Endothelial cell of umbilical vein (primary cell): ENCODE data around the gene RGS1.

Source experiments
- EZH2 ChIP-seq: IDR thresholded peaks from 2 replicates; pipeline ENCODE4 v1.6.1; 2012; ENCODE audit warnings: borderline replicate concordance, low read depth, mild to moderate bottlenecking, moderate library complexity, low read length, inconsistent platforms; ENCODE audit not compliant: severe bottlenecking
- POLR2A ChIP-seq: IDR thresholded peaks from 2 replicates; pipeline ENCODE4 v1.6.1; 2012; ENCODE audit warnings: low read depth, mild to moderate bottlenecking, control low read depth, low read length
- TF ChIP-seq, protein P1 (sequence below), 2 donors: IDR thresholded peaks; 1 replicate in 1 of 2; 2 replicates in 1 of 2; pipeline ENCODE4 v1.5.1; 2011; ENCODE audit warnings: low read length in 2 of 2, mild to moderate bottlenecking in 2 of 2, moderate library complexity in 2 of 2, control low read depth in 1 of 2, inconsistent platforms in 1 of 2, low read depth in 1 of 2; ENCODE audit not compliant: insufficient read depth in 1 of 2; ENCODE audit errors: extremely low read depth in 1 of 2
- TF ChIP-seq, protein P2 (sequence below): IDR thresholded peaks from 2 replicates; pipeline ENCODE4 v1.6.1; 2011; ENCODE audit not compliant: insufficient read depth, insufficient read length

DNA sequence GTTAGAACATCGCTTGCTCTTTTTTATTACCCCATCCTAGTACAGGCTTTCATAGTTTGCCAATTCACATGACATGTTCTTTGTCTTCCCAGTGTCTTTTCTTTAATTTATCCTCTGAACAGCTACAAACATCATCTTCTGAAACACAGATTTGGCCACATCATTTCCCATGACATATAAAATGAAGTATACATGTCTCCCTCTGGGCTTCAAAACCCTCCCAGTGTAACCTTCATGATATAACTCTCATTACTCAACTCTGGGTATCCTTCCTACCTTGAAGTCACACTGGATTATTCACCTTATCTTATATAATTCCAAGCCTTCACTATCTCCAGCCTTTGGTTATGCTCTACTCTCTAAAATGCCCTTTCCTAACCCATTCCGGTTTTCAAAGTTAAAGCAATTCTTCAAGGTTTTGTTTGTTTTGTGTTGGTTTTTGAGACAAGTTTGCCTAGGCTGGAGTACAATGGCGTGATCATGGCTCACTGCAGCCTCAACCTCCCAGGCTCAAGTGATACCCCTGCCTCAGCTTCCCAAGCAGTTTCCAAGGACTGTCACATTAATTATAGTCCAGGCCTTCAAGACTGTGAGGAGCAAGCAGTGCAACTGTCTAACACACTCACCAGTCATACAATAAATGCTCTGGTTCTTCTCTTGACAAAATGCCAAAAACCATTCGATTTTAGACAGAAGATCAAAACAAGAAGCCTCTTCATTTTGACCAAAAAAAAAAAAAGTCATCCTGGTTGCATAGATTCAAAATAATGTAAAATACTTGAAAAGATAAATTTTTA lies 5.8 kb downstream of the RGS1 start:
- TF ChIP-seq, protein P1, sequence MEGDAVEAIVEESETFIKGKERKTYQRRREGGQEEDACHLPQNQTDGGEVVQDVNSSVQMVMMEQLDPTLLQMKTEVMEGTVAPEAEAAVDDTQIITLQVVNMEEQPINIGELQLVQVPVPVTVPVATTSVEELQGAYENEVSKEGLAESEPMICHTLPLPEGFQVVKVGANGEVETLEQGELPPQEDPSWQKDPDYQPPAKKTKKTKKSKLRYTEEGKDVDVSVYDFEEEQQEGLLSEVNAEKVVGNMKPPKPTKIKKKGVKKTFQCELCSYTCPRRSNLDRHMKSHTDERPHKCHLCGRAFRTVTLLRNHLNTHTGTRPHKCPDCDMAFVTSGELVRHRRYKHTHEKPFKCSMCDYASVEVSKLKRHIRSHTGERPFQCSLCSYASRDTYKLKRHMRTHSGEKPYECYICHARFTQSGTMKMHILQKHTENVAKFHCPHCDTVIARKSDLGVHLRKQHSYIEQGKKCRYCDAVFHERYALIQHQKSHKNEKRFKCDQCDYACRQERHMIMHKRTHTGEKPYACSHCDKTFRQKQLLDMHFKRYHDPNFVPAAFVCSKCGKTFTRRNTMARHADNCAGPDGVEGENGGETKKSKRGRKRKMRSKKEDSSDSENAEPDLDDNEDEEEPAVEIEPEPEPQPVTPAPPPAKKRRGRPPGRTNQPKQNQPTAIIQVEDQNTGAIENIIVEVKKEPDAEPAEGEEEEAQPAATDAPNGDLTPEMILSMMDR (IDR thresholded peaks at IDR 0.05; ENCODE audit: extremely low read depth in 1 of 2, insufficient read depth in 1 of 2, low read depth in 1 of 2, low read length in 2 of 2) = no peak
- TF ChIP-seq POLR2A (no peak), EZH2 (no peak)
- TF ChIP-seq, protein P2, sequence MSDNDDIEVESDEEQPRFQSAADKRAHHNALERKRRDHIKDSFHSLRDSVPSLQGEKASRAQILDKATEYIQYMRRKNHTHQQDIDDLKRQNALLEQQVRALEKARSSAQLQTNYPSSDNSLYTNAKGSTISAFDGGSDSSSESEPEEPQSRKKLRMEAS = no peak
